GM12864 (cell line): Measurements from ENCODE around the gene SPANXN4.

Experiments
- DNase-seq: peaks from one replicate; pipeline ENCODE4 v3.0.0-alpha.2; 2011; ENCODE audit warnings: low read depth
- H3K4me3 ChIP-seq: 2 replicates; pipeline ENCODE4 v1.5.1; 2011; ENCODE audit warnings: mild to moderate bottlenecking, low read depth, low read length, control low read depth
- CTCF ChIP-seq: IDR thresholded peaks from 2 replicates; pipeline ENCODE4 v1.5.1; 2011; ENCODE audit warnings: low read depth, mild to moderate bottlenecking, moderate library complexity, low read length, control low read depth, inconsistent platforms; ENCODE audit errors: missing control alignments

Gene SPANXN4

GRCh38 chrX:143025628-143026027 is at the start of gene SPANXN4:
Gene SPANXN4 (plus strand): TSS chrX:143025928. CDS start chrX:143026015, 87 bp downstream.
- no peak for DNase-seq
- no peak within 1 kb of the TSS for H3K4me3 ChIP-seq
- no peak for TF ChIP-seq CTCF

DNA sequence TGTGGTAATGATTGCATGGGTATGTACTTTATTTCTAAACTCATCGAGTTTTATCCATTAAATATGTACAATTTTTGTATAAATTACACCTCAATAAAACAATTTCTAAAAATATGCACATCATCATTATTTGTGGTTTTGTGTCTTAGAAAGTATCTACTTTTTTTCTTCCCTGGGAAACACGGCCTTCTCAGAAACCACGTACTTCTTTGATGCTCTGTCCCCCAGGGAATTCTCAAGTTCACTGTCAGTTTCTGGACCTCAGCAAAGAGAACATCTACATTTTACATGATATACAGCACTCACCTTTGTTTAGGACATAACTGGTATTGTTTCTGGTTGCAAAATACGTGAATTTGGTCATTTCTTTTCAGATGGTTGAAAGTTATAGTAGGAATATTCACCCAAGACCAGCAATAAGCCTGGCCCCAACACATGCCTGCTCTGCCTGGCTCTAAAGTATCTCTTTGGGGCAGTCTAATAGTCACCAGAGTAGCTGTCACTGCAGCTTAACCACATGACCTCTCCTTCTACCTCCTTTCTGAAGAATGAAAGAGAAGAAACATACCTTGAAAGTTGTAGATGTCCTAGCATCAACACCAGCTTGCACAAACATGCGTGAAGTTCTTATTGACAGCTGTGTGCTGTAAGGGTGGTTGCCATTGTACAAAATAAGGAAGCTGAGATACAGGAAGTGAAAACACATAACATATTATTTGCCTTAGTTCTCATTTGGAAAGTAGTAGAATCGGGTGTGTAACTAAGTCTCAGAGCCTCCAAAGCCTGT is 48.4 kb upstream of the SPANXN4 start:
- DNase-seq: peak; percentile 62
- no peak for TF ChIP-seq CTCF
- H3K4me3 ChIP-seq: no peak overlapping the region; the same call in 1 of the 2 replicates

DNA sequence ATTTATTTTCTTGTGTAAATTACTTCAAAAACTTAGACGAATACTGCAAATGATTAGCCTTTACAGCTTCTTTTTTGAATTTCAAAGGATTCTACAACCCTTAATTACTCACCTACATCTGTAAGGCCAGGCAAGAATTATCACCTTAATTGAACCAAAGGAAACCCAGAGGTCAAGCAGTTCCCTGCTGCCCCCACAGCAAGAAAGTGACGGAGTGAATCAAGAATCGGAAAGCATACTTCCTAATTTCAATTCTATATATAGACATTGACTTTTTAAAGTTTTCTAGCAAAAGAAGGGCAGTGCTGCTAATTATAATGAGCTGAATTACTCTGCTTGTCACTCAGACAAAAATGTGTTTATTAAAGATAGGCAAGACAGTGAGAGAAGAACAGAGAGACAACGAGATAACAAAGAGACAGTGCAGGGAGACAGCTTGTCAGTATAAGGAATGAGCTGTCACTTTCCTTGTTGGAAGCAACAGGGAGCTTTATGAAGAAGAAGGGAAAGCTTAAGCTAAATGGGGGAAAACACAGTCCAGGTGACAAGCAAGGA is 47.5 kb upstream of the SPANXN4 start:
- no peak overlapping the region for H3K4me3 ChIP-seq
- no peak for TF ChIP-seq CTCF
- DNase-seq: peak; percentile 5

- no peak overlapping the region for H3K4me3 ChIP-seq
- TF ChIP-seq CTCF: no peak
- DNase-seq: no peak
Measured at GRCh38 chrX:142982679-142983078, 43.0 kb upstream of the SPANXN4 start.

DNA sequence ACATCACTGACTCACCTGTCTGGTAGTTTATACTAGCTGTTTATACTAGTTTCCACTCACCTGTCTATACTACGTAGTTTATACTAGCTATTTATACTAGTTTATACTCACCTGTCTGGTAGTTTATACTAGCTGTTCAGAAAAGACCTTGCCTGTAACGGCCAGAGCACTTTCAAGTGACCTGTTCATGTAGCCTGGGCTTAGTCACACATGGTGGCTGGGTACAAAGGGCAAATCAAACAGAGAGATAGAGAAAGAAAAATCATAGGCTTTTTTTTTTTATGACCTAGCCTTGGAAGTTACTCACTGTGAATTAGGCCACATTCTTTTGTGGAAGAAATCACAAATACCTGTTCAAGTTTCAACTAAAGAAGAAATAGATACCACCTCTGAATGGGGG is 30.7 kb upstream of the SPANXN4 start:
- H3K4me3 ChIP-seq: no peak overlapping the region
- TF ChIP-seq CTCF: no peak
- DNase-seq: no peak

DNA sequence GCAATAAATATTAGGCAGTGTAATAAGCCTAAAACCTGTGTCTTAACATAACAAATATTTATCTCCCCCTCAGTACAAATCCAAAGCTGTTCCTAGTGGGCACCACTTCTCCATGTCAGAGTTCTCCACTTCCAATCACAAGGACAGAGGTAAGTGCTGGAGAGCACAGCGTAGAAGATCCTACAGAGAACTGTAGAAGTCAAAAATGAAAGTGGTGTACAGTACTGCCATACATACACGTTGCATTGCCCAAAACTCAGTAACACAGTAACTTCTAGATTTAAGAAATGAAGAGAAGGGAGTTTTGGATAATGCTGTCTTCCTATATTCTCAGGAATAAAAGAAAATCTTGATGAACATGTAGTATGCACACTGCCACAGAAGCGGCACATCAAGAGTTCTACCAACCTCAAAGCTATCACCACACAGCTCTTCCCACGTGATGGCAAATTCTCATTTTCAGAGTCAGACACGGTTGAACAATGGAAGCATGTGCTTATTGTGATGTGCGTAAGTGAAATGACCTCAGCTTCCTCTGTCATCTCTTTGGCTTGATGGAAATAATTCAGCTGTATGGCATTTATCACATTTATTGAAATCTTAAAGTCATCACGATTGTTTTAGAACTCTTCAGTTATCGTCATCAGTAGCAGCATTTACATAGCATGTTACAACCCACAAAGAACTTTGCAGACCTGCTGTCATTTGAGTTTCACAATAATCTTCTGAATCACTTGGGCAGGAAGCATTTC is 27.1 kb upstream of the SPANXN4 start:
- TF ChIP-seq CTCF: no peak
- no peak for DNase-seq
- H3K4me3 ChIP-seq: no peak overlapping the region
